GM12891 (cell line): ENCODE data around the gene VAMP3.

ENCODE experiments used
- POLR2A ChIP-seq: IDR thresholded peaks from 2 replicates; pipeline ENCODE4 v1.6.1; 2011; ENCODE audit warnings: low read depth, low read length, control low read depth
- POLR2AphosphoS5 ChIP-seq: IDR thresholded peaks from 2 replicates; pipeline ENCODE4 v1.6.1; 2011; ENCODE audit warnings: low read depth, low read length, control low read depth
- POU2F2 ChIP-seq: IDR thresholded peaks from 2 replicates; pipeline ENCODE4 v1.6.1; 2011; ENCODE audit warnings: low read depth, mild to moderate bottlenecking, control low read depth, low read length, moderate library complexity
- TAF1 ChIP-seq: IDR thresholded peaks from 2 replicates; pipeline ENCODE4 v1.6.1; 2011; ENCODE audit warnings: low read depth, low read length, control low read depth

- TF ChIP-seq POLR2A (no peak), POLR2AphosphoS5 (no peak), POU2F2 (no peak), TAF1 (no peak)
These were observed 53.6 kb downstream of the VAMP3 start for GRCh38 chr1:7824701-7825100.
